H4 (cell line): Measurements from ENCODE around the gene STMN1. TPM values are rescaled to one million over a fixed set of nuclear protein-coding genes. Genes with fewer than 3 reads are reported as not detected.
A peak's percentile ranks its signal among the peaks of the same experiment; 100 is the strongest.

Source experiments
- DNase-seq: peaks from one replicate; pipeline ENCODE4 v3.0.0-alpha.2; 2015; ENCODE audit warnings: low spot score
- total RNA-seq: library from RNA; depleted of rRNA; stranded (reverse); fragments of >200 nt; shearing (Covaris generic); gene quantifications from 2 replicates; pipeline ENCODE4 v1.2.3, GENCODE V29; 2014

The STMN1 gene
- total RNA-seq, 1 experiment from 2014 or later, result 329 TPM

DNA sequence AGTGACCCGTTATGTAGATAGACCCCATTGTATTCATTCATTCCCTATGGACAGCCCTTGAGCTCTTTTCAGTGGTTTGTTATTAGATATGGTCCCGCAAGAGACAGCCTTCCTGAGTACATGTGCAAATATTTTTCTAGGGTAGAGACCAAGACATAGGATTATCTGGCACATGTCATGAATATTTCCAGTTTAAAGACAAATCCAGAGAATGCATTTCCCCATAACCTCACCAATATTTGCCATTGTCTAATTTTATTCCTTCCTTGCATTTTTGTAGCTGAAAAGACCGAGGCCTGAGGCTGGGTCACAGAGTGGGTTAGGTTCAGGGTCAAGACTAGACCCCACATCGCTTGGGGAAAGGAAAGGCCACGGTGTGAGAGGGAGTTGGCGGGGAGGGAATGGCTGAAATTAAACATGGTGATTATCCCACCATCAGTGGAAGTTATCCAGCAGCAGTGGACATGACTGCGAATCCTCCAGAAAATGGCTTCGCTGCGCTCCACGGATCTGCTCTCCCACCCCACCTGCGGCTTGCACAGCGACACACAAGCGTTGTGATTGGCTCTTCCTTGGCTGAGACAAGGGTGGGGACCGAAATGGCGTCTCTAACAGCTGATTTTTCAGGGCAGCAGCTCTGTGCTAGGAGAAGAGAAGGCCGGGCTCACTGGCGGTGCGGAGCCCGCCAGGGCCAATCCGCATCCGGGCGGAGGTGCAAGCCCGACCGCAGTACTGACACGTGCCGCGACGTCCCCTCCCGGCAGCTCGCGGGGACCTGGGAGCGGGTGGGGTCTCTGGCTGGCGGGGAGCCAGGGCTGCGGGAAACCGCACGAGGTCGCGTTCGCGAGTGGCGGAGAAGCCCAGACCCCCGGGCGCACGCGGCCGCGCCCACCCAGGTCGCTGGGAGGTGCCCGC is 16.1 kb upstream of the STMN1 start:
- DNase-seq, result no peak

DNA sequence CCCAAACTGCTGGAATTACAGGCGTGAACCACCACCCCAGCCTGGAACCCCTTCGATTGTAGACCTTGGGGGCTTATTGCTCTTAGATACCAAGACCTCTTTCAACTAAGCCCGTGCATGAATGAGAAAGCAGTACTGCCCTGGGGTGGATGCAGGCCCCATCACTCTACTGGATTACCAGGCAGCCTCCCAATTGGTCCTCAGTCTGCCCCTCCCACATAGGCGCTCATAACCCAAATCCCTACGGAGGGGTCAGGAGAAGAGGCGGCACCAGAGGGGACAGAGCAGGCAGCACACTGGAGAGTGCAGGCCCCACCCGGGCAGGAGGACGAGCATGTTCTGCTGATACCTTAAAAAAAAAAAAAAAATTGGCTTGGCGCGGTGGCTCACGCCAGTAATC is 12.4 kb upstream of the STMN1 start:
- no peak for DNase-seq

DNA sequence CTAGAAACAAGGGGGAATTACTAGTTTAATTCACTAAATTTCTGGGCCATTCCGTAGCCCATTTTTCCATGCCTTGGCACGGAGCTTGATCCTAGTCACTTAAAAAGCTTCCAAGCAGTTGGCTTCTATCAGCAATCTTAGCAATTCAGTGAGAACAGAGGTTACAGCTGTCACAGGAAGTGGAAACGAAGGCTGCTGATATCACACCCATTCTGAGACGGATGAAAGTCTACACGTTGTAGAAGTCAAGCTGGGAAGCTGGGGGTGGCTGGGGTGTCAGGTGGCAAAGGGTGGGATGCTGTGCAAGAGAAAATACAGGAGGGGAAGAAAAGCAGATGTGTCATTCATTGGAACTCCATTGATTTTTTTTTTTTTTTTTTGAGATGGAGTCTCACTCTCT is 11.8 kb upstream of the STMN1 start:
- no peak for DNase-seq

DNA sequence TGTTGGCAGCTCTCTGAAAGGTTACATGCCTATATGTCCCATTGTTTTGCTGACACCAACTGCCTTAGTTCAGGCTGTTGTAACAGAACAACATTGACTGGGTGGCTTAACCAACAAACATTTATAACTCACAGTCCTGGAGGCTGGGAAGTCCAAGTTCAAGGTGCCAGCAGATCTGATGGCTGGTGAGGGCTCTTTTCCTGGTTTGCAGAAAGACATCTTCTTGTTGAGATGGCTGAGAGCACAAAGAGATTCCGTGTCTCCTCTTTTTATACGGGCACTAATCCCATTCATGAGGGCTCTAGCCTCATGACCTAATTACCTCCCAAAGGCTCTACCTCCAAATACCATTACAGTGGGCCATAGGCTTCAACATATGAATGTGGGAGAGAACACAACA is 10.2 kb upstream of the STMN1 start:
- DNase-seq, result no peak

DNA sequence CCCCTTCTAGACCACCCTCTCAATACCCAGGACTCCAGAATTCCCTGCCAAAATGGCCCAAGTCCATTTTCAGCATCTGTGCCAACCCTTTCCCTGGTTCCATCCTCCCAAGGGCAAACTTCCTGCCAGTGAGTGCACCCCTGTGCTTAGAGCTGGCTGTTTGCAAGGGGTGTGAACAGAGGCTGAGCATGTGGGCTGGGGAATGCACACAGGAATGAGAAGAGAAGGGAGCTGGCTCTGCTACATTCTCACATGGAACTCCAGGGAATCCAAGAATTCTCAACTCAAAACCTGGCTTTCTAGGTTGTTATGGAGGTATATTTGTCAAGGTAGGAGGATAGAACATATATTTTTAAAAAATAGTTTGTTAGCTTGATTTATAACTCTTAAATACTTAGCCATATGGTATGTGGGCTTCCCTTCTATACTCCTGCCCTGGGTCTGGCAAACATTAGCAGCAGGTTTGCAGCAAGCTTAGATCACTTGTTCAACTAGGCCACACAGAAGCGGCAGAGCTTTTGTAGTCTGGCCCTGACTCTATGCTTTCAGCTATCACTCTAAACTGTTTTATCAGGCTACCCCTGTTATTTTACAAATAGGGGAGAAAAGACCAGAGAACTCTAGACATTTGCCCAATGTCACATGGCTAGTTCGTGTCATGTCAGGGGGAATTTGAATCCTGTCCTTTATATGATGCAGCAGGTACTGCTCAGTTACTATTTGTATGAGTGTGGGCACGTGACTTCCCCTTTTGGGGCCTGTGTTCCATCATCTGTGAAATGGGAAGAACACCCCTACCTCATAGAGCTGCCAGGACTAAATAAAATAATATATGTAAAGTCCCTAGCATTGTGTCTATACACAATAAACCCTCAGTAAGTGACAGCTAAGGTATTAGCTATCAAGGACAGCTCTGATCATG is 8.1 kb upstream of the STMN1 start:
- DNase-seq, result no peak

DNA sequence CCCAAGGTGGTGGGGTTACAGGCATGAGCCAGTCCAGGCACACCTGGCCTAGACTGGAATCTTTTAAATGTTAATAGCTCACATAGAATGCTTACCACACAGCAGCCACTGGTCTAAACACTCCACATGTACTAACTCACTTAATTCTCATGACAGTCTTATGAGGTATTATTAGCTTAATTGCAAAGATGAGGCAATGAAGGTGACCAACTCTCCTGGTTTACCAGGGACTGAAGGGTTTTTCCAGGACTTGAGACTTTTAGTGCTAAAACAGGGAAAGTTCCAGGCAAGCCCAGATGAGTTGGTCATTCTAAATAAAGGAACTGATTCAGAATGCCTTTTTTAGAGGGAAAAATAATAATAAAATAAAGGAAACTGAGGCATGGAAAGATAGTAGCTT is 7.0 kb upstream of the STMN1 start:
- DNase-seq, result no peak

DNA sequence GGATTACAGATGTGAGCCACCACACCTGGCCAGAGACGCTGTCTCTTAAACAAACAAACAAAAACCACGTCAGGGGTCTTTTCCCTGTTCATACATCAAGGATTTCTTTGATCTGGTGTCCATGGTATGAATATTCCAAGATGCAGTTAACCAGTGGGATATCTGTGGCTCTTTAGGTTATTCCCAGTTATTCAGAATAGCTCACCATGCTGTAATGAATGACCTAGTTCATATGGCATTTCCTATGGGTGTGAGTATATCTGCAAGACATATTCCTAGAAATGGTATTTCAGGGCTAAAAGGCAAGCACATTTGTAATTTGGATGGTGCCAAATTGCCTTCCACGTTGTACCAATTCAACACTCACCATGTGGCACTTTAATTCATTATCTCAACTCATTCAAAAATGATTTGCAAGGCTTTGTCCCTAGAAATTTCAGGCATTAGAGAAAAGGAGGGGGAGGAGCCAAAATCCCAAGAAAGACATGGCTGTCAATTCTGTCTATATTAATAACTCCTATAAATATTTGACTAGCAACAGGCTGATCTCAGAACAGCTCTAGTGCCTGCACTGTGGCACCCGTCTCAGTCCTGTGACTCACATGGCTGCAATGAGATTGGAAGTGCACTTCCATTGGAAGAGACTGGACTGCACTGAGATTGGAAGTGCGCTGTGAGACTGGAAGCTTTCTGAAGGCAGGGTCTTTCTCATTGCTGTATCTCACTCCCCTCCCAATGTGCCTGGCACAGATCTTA is 6.0 kb upstream of the STMN1 start:
- no peak for DNase-seq

DNA sequence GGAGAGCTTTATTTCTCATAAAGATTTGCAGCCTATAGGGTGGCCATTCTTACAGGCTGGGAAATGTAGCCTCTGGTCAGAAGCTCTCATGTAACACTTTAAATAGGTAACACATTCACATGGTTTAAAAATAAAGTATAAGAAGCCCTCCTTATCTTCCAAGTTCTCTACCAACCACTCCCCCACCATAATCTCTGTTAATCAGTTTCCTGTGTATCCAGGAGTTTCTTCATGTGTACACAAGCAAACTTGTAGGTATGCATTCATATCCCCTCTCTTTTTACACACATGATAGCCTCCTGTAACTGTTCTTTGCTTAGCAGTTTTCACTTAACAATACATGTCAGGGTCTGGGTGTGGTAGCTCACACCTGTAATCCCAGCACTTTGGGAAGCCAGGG is 4.9 kb upstream of the STMN1 start:
- no peak for DNase-seq

DNA sequence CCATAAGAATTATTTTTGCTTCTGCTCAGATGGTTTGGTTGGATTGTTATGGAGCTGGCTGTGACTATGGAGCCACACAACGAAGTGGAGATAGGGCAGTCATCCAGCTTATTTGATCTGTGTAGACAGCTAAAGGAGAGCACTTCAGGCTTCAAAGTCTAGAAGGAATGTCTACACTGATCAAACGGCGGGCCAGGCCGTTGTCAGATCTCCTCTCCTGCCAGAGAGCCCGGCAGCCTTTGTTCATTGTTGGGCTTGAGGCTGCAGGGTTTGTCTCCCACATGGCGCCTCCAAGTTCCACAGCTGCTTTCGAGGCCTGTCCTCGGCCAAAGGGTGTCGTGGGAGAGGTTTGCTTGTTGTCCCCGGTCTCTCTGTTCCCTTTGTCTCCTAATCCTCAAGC is 2.8 kb upstream of the STMN1 start:
- no peak for DNase-seq

DNA sequence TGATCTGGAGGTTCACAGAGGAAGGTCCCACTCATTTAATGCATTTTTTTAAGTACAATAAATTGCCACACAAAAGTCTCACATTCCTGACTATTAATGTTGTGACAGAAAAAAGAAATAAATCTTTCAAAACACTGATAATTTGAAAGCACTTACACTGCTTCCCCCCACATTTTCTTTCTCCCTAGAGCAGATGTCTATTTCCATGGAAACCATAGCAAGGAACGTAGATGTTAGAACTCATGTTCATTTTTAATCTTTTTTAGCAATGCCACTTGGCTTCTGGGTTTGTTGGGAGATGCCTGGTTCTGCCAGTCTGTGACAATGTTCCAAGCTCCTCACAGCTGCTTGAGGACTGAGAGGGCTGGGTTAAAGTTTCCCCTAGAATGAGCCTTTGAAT is 1.9 kb upstream of the STMN1 start:
- DNase-seq, result no peak

DNA sequence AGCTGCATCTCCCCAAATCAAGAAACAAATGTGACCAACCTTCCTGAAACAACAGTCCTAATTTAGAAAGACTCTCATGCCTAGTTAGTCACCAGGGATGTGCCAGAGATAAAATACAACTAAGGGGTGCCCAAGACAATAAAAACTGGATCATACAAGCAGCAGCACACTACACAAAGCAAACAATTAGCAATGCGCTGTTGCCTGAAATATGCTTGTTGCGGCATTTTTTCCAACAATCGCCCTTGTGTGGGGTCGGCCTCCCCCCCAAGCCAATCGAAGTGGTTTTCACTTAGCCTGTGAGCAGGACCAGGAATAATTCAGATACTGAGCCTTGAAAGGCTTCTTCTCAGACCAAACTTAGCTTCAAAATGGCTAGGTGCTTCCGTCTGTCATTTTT is 1.4 kb upstream of the STMN1 start:
- no peak for DNase-seq

DNA sequence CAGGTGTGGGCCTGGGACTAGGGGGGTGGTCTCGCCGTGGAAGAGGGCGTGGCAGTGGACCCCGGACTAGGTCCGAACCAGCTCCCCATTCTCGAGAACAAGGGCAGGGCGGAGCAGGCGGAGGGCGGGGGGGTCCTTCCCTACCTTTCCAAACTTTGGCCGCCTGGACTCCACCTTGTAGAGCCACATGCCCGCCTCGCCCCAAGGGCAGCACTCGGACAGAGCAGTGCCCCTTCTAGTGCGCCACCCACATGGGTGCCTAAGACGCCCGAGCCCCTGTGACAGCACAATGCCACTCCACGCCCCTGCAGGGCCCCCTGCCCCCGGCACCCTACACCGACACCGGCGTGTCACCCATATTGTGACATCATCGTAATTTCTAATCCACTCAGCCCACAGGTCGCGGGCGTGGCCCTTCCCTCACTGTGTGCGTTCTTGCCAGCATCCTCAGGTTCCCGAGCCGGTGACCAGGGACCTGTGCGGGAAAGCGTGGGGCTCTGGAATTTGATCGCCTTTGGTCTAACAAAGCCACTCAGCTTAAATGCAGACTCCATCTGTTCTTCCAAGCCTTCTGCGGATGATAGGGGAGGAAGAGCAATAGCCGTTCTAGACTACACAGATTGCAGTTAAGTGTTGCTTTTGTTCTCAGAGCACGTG is 553 bp upstream of the STMN1 start:
- DNase-seq, result no peak

DNA sequence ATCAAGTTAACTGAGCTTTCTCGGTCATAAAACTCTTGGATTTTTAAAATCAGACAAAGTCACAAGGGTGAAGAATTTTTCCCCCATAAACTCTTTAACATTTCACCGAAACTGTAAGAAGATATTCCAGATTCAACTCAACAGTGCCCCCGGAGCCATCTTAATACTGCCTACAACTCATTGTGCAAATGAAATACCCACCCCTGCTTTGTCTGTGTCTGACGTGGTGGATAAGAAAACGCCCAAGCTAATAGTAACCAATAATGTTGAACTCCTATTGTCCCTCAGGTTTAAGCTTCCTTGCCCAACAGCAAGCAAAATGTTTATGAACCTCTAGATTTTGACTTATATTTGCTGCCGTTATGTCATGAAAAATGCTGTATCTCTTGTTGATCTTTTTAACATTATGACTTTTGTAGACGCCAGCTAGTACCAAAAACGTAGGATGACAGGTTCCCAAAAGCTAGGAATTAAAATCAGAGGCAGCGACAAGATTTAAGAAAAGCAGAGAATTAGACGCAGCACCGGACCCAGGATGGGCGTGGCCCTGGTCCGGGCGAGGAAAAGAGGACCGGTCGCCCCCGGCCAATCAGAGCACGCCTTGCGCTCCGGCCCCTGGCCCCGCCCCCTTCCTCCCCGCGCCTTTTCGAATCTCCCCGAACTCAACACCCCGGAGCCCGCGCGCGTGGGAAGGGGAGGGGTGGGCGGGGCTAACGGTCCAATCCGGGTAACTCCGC is 1.1 kb downstream of the STMN1 start:
- peak; percentile 81 for DNase-seq

DNA sequence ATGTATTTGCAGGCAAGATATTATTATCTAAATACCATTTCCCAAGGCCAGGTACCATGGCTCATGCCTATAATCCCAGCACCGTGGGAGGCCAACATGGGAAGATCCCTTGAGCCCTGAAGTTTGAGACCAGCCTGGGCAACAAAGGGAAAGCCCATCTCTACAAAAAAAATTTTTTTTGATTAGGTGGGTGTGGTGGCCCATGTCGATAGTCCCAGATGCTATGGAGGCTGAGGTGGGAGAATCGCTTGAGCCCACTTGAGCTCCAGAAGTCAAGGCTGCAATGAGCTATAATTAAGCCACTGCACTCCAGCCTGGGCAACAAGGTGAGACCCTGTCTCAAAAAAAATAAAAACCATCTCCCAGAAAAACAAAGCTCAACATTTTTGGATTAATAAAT is 2.2 kb downstream of the STMN1 start:
- DNase-seq, result no peak

DNA sequence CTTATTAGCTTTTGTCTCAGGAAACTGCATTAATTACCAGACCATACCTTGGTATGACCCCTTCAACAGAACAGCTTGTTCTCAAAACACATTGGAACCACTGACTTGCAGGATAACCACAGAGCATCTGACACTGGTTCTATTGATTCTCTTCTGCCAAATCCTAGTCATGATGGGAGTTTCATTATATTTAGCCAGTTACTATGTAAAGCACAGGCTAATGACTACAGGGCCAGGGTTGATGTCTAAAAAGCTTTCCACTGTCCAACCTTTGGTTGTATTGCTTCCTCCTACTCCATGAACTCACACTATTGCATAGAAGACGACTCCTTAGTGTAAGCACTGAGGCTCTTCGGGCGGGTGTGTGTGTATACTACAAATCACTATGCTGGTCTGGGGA is 3.8 kb downstream of the STMN1 start:
- DNase-seq, result no peak

DNA sequence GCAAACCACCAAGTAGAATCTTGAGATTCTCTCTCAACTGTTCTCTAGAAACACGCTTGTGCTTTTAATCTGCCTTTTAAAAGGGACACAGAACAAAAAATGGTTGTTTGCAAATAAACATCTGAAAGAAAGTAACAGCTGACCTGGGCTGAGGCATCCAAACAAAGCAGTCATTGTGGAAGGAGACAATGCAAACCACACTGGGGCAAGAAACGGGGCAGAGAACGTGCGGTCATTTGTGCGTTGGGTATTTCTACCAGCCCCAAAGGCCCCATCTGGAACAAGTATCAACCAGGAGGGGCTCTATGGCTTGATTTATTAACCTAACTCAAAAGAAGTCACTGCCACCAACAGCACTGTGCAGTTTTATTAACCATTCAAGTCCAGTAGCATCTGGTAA is 6.0 kb downstream of the STMN1 start:
- no peak for DNase-seq

DNA sequence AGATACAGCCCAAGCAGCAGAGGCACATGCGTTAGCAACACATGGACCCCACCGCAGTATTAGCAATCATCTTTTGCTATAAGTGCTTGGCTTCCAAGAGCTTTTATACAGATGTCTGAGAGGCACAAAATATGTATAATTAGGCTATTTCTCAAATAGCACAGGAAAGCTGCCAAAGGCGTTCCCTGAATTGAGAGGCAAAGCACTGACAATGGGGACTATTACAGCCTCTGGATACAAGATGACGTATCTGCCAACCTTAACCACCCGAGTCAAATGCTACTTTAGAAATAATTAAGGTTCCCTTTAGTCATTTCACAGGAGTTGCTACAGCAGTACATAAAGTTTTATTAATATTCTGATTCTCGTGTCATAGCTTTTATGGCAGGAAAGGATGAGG is 6.4 kb downstream of the STMN1 start:
- no peak for DNase-seq

DNA sequence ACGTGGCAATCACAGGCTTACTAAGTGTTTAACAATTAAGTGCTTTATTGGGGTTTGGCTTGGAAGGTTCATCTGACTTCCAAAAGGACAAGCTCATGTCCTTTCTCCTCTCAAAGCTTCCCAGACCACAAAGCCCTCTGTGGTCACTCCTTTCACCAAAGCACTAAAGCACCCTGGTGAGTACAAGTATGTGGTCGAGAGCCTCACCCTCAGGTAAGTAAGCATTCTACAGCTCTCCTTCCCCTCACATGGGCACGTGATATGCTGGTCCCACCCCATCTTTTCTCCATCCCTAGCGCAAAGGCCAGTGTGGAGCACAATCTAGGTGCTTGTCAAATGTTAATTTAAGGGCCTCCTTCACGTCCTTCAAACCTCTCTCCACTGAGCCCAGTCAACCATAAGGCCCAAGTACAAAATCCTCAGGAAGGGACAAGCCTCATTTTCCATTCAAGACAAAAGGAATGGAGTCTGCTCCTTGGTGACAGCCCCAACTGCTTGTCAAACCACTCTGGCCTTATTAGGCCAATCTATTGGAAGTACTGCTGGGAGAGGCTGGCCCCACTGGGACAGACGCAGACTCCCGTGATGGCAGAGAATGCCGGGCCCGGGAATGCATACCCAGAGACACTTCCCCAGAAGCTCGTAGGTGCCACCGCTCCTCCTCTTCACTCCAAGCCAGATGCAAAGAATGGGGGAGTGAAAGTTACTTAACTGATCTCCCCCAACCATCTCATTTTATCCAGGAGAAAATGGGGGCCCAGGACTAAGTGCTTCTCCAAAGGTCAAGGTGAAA is 7.8 kb downstream of the STMN1 start:
- DNase-seq, result no peak

DNA sequence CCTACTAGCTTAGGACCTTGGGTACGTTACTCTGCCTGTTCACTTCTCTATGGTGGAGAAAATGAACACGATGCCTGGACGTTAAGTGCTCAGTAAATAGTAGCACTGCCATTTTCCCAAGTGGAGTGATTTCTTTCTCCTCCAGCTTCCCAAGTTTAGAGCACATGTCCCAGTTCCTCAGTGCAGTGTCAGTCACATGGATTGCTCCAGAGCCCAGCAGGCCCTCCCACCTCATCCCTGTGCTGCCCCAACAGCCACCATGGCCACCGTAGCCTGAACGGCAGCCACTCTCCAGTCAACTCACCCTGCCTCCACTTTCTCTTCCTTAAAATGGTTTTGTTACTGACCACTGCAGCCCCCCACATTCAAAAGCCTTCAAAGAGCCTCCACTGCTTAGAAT is 8.5 kb downstream of the STMN1 start:
- no peak for DNase-seq

DNA sequence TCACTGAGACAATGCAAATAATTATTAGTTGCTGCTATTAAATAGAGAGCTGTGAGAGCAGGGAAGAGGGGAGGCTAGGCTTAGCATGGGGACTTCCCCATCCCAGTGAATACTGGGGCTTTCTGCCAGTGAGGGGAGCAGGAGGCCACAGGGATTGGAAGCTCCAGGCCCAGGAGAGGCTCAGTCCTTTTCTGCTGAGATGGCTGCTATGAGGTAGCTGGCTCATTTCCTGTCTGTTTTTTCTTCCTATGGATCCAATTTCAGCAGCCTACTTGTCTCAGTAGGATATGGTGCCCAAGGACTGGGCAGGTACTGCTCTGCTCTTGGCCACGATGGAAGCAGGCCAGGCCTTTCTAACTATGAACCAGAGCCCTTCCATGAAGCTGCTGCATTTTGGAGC is 10.0 kb downstream of the STMN1 start:
- no peak for DNase-seq
